Sigmoid colon (tissue), 7 donors: Measurements from ENCODE around the gene TBC1D10A. TPM values are rescaled to one million over a fixed set of nuclear protein-coding genes. Genes with fewer than 3 reads are reported as not detected.

Source experiments
- DNase-seq: peaks from one replicate; pipeline ENCODE4 v3.0.0-alpha.2; 2019
- H3K27ac ChIP-seq, 4 donors: fragments of 200-600 bp; sonication (generic); one replicate each; pipeline ENCODE4 v1.5.1; 2016 to 2019; ENCODE audit warnings: mild to moderate bottlenecking in 1 of 4
- H3K27me3 ChIP-seq, 3 donors: fragments of 200-600 bp; sonication (generic); one replicate each; pipeline ENCODE4 v1.5.1; 2019; ENCODE audit warnings: mild to moderate bottlenecking in 1 of 3
- H3K36me3 ChIP-seq, 4 donors: fragments of 200-600 bp; sonication (generic); one replicate each; pipeline ENCODE4 v1.5.1; 2016 to 2019
- H3K4me1 ChIP-seq, 4 donors: fragments of 200-600 bp; sonication (generic); one replicate each; pipeline ENCODE4 v1.5.1; 2017 to 2019
- H3K4me3 ChIP-seq, 4 donors: fragments of 200-600 bp; sonication (generic); one replicate each; pipeline ENCODE4 v1.5.1; 2017 to 2019; ENCODE audit warnings: mild to moderate bottlenecking in 2 of 4, moderate library complexity in 1 of 4
- H3K9me3 ChIP-seq, 4 donors: fragments of 200-600 bp in 3 of 4; sonication (generic) in 3 of 4; one replicate each; pipeline versions ENCODE4 v1.5.1 to v1.6.1; 2013 to 2019
- EP300 ChIP-seq, 4 donors: sonication (generic); formaldehyde crosslinking; IDR thresholded peaks; one replicate each; pipeline ENCODE4 v1.6.1; 2017; ENCODE audit warnings: antibody characterized with exemption in 4 of 4
- POLR2A ChIP-seq, 2 donors: fragments of 450-650 bp; IDR thresholded peaks; one replicate each; pipeline ENCODE4 v1.6.1; 2016; ENCODE audit warnings: antibody characterized with exemption in 2 of 2, mild to moderate bottlenecking in 2 of 2, moderate library complexity in 2 of 2
- POLR2AphosphoS5 ChIP-seq, 4 donors: sonication (generic); formaldehyde crosslinking; IDR thresholded peaks; one replicate each; pipeline ENCODE4 v1.6.1; 2017; ENCODE audit warnings: antibody characterized with exemption in 4 of 4
- WGBS, 2 donors: extraction: QIAGEN DNeasy Blood & Tissue Kit; methylation state at CpG; one replicate each; pipeline ENCODE4 v1.1.7; 2013; 5-methylcytosine and 5-hydroxymethylcytosine counted together
- intact Hi-C: fragments of 100-400 bp; cut with DNase I; formaldehyde crosslinking; loops from one replicate; pipeline ENCODE4 v1.15.1; 2023
- polyA plus RNA-seq, 3 donors: library from polyadenylated mRNA; stranded (reverse); fragments of 200-250 nt; gene quantifications; one replicate each; pipeline ENCODE4 v1.2.3, GENCODE V29; 2013
- total RNA-seq, 4 donors: library from RNA; depleted of rRNA; stranded (reverse); fragments of >200 nt; gene quantifications; one replicate each; pipeline ENCODE4 v1.1.0, GENCODE V29; 2016
- TF ChIP-seq, protein P1 (sequence below), 4 experiments: fragments of 450-650 bp in 3 of 4; fragments of 200-600 bp in 1 of 4; IDR thresholded peaks; one replicate each; pipeline ENCODE4 v1.5.1; 2016 to 2019; ENCODE audit warnings: antibody characterized with exemption in 4 of 4, mild to moderate bottlenecking in 3 of 4, moderate library complexity in 2 of 4
- donor health status: healthy with polysubstance abuse.
- donor health status: Bipolar disorder and iron deficiency.
- donor health status: healthy.

TBC1D10A gene
- total and polyA plus RNA-seq, 7 donors: 12.5 to 35.4 (median 29.1) TPM

DNA sequence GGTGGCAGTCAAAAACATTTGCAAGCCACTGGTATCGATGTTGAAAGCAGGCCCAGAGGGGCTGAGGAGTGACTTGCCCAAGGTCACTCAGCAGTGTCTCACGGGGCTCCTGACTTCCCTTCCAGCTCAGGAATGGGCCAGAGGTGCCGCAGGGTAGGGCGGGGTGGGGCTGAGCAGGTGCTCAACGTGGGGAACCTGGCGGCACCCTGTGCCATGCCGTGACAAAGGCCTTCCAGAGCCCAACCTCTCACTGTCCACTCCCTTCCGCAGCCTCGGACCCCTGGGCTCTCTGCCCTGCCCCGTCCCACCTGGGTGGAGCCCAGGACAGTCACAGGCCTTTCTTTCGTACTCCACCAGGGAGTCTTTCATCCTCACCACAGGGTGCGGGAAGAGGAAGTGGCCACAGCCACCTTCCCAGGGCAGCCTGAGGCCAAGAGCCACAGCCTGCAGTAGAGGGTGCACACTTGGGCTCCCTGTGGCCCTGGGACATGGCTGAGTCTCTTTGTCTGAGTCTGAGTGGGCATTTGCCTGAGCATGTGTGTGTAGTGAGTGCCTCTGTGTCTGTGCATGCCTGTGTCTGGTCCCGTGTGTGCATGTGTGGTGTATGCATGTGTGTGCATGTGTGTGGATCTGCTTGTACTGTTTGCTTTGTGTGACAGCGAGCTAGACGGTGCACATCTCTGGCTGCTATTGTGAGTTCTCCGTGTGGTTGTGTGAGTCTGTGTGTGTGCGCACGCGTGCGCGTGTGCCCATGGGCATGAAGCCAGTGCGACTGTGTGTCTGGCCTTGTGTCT lies 74.1 kb downstream of the TBC1D10A start:
- Histone ChIP-seq H3K27me3 (peaks cover 0 to 18% (median 0%) of the 10 kb centered on the region in 3 donors), H3K4me3 (peak overlapping the region in 2 of 4 donors; percentile 3 to 13), H3K9me3 (no peaks in the 10 kb centered on the region), H3K36me3 (no peaks in the 10 kb centered on the region), H3K27ac (peak overlapping the region in 2 of 4 donors; percentile 22 to 27), H3K4me1 (peaks cover 0 to 30% (median 25%) of the 10 kb centered on the region in 4 donors)
- TF ChIP-seq POLR2A (IDR thresholded peaks at IDR 0.05): no peak
- TF ChIP-seq EP300 (IDR thresholded peaks at IDR 0.05): no peak
- TF ChIP-seq, protein P1, sequence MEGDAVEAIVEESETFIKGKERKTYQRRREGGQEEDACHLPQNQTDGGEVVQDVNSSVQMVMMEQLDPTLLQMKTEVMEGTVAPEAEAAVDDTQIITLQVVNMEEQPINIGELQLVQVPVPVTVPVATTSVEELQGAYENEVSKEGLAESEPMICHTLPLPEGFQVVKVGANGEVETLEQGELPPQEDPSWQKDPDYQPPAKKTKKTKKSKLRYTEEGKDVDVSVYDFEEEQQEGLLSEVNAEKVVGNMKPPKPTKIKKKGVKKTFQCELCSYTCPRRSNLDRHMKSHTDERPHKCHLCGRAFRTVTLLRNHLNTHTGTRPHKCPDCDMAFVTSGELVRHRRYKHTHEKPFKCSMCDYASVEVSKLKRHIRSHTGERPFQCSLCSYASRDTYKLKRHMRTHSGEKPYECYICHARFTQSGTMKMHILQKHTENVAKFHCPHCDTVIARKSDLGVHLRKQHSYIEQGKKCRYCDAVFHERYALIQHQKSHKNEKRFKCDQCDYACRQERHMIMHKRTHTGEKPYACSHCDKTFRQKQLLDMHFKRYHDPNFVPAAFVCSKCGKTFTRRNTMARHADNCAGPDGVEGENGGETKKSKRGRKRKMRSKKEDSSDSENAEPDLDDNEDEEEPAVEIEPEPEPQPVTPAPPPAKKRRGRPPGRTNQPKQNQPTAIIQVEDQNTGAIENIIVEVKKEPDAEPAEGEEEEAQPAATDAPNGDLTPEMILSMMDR (IDR thresholded peaks at IDR 0.05): no peak
- TF ChIP-seq POLR2AphosphoS5 (IDR thresholded peaks at IDR 0.05): no peak
- DNase-seq: no peak
- WGBS, 2 donors: 19 to 64% methylated on average over 22 of the region's 22 CpGs
- intact Hi-C loops: no loop called here

DNA sequence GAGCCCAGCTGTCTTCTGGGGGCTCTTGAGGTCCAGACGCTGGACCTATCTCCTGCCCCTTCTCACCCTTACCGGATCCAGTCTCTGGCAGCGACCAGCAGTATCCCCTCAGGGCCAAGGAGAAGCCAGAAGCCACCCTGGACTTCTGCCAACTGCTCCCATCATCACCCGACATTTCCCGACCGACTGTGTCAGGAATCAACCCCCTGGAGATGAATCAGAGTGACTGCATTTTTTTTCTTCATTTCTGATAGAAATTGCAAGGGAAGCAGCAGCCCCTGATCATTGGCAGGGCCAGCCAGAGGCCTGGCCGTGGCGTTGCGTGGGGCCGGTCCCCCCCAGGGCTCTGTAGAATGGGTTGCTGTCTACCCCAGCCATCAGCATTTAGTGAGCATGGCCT lies 75.0 kb downstream of the TBC1D10A start:
- 84 to 86% methylated on average over 10 of the region's 10 CpGs for WGBS, 2 donors
- TF ChIP-seq POLR2A (IDR thresholded peaks at IDR 0.05): no peak
- no peak for DNase-seq
- peaks cover 0 to 33% (median 28%) of the 10 kb centered on the region in 4 donors for H3K4me1 ChIP-seq
- H3K4me3 ChIP-seq: no peak overlapping the region
- H3K36me3 ChIP-seq: no peaks in the 10 kb centered on the region
- no peaks in the 10 kb centered on the region for H3K9me3 ChIP-seq
- H3K27me3 ChIP-seq: peaks cover 0 to 27% (median 4%) of the 10 kb centered on the region in 3 donors
- intact Hi-C loops: no loop called here
- H3K27ac ChIP-seq: no peak overlapping the region

DNA sequence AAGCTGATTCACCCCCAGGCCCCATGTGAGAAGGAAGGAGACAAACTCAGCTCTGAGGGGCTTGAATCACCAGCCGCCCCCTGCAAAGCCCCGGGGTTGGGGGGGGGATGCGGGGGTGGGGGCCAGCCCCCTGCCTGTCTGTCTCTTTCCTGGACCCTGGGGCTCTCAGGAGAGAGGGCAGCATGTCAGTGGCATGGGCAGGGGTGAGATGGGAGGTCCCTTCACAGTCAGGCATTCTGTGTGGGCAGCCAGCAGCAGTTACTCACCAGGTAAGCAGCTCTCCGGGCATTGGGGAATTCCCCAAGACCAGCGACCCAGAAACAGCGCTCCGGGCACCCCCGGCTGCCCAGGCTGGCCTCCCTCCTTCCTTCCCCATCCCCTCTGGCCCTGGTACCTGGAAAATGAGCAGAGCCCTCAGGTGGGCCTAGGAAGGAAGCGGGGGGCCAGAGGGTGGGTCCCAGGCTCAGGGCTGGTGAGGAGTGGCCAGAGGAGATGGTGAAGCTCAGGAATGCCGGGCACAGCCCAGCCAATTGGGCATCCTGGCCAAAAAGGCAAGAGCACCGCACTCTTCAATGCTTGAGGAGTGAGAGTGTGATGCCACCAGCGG lies 76.0 kb downstream of the TBC1D10A start:
- TF ChIP-seq POLR2A (IDR thresholded peaks at IDR 0.05) (no peak), EP300 (IDR thresholded peaks at IDR 0.05) (no peak), POLR2AphosphoS5 (IDR thresholded peaks at IDR 0.05) (no peak)
- DNase-seq: no peak
- peaks cover 0 to 36% (median 14%) of the 10 kb centered on the region in 3 donors for H3K27me3 ChIP-seq
- no peaks in the 10 kb centered on the region for H3K36me3 ChIP-seq
- WGBS, 2 donors: 57 to 67% methylated on average over 12 of the region's 12 CpGs
- no peaks in the 10 kb centered on the region for H3K9me3 ChIP-seq
- H3K4me1 ChIP-seq: peaks cover 0 to 37% (median 31%) of the 10 kb centered on the region in 4 donors
- no peak overlapping the region for H3K4me3 ChIP-seq
- intact Hi-C loops: no loop called here
- H3K27ac ChIP-seq: no peak overlapping the region

DNA sequence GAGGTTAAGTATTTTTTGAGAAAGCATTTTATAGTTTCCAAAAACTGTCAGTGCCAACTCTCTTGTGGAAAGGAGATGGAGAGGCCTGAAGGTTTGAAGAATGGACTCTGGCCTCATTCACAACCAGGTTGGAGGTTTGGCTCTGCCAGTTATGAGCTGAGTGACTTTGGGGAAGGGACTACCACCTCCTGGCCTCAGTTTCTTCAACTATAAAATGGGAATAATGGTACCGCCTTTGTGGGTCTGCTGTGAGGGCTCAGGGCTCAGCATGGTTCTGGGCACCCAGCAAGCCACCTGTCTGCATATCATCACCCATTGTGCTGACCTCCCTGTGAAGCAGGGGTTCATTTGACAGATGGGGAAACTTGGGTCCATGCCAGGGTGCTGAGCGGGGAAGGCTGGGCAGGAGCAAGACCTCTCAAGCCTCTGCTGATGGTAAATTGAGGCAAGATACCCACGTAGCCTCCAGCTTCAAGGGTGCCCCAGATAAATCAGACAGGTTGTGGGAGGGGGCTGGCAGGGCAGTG lies 76.6 kb downstream of the TBC1D10A start:
- no peak overlapping the region for H3K27ac ChIP-seq
- intact Hi-C loops: no loop called here
- DNase-seq: no peak
- H3K4me3 ChIP-seq: no peak overlapping the region
- TF ChIP-seq POLR2AphosphoS5 (IDR thresholded peaks at IDR 0.05) (no peak), POLR2A (IDR thresholded peaks at IDR 0.05) (no peak), EP300 (IDR thresholded peaks at IDR 0.05) (no peak)
- TF ChIP-seq, protein P1 (IDR thresholded peaks at IDR 0.05): no peak
- H3K4me1 ChIP-seq: peaks cover 0 to 38% (median 32%) of the 10 kb centered on the region in 4 donors
- peaks cover 0 to 43% (median 21%) of the 10 kb centered on the region in 3 donors for H3K27me3 ChIP-seq
- no peaks in the 10 kb centered on the region for H3K36me3 ChIP-seq
- H3K9me3 ChIP-seq: no peaks in the 10 kb centered on the region
- WGBS, 2 donors: 92 to 96% methylated on average over 3 of the region's 3 CpGs

DNA sequence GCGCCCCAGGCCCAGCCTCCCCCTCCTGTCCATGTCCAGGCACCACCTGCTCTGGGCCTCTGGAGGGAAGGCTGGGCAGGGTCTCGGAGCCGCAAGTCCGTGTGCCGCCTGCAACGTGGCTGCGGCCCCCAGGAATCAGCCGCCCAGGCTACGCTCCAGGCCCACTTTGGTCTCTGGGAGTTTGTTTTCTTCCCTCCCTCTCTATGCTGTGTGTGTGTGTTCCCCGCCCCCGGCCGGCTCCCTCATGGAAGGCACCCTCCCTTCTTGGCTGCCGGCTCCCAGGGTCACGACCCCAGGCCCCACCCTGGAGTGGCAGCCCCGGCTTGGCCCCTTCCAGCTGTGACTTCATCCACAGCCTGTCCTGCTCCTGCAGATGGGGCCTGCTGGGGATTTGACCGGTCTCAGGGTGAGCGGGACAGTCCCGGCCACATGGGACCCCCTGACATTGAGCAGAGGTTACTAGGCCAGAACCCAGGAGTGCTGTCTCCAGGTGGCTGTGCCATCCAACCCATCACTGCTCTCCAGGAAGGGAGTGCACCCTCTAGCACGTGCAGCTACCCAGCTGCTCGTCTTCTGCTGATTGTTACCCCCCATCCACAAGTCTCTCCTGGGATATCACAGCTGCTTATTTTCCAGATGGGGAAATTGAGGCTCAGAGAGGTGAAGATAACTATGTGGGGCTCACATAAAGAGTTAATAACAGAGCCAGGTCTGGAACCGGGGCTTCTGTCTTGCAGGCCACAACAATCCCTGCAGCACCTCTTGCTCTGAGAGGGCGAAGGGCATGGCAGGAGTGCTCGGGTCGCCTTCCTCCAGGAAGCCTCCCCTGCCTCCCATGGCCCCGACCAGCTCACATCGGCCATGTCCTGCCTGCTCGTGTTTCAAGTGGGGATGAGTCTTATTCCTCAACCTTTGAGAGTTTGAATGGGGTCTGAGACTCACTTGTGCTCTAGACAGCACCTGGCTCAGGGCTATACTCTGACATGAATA lies 77.4 kb downstream of the TBC1D10A start:
- Histone ChIP-seq H3K36me3 (no peaks in the 10 kb centered on the region), H3K27ac (peak overlapping the region in 1 of 4 donors; percentile 32), H3K4me3 (no peak overlapping the region), H3K9me3 (no peaks in the 10 kb centered on the region), H3K27me3 (peaks cover 5 to 51% (median 24%) of the 10 kb centered on the region in 3 donors), H3K4me1 (peaks cover 0 to 38% (median 32%) of the 10 kb centered on the region in 4 donors)
- 66 to 76% methylated on average over 27 of the region's 27 CpGs for WGBS, 2 donors
- DNase-seq: peak; percentile 79
- intact Hi-C loops: loop anchor here (5.0 kb wide), 1 partner anchor 52 kb away; no protein-coding TSS in a partner anchor
- TF ChIP-seq POLR2AphosphoS5 (IDR thresholded peaks at IDR 0.05): no peak
- no peak for TF ChIP-seq POLR2A (IDR thresholded peaks at IDR 0.05)
- TF ChIP-seq, protein P1 (IDR thresholded peaks at IDR 0.05): no peak
- TF ChIP-seq EP300 (IDR thresholded peaks at IDR 0.05): no peak
